Osteoblast (primary cell): ENCODE measurements around the gene KLHL8. TPM values are rescaled to one million over a fixed set of nuclear protein-coding genes. Genes with fewer than 3 reads are reported as not detected.

Source experiments
- DNase-seq: peaks from one replicate; pipeline ENCODE4 v3.0.0; 2011; ENCODE audit warnings: low spot score, mixed read lengths; ENCODE audit not compliant: insufficient read length; ENCODE audit errors: missing footprints
- H2AFZ ChIP-seq: 2 replicates; pipeline ENCODE4 v1.6.0; 2011; ENCODE audit warnings: mild to moderate bottlenecking, low read length
- H3K27ac ChIP-seq: 2 replicates; pipeline ENCODE4 v1.5.1; 2011; ENCODE audit warnings: mild to moderate bottlenecking, low read depth, low read length, moderate library complexity
- H3K27me3 ChIP-seq: 2 replicates; pipeline ENCODE4 v1.6.0; 2012; ENCODE audit warnings: mild to moderate bottlenecking, control low read depth, inconsistent platforms, low read length, moderate library complexity; ENCODE audit not compliant: insufficient read depth
- H3K36me3 ChIP-seq: 2 replicates; pipeline ENCODE4 v1.5.1; 2011; ENCODE audit warnings: mild to moderate bottlenecking, low read length, control low read depth, moderate library complexity; ENCODE audit not compliant: insufficient read depth
- H3K4me1 ChIP-seq: 2 replicates; pipeline ENCODE4 v1.5.1; 2011; ENCODE audit warnings: mild to moderate bottlenecking, low read length, control low read depth, moderate library complexity; ENCODE audit not compliant: insufficient read depth
- H3K4me2 ChIP-seq: 2 replicates; pipeline ENCODE4 v1.6.0; 2011; ENCODE audit warnings: mild to moderate bottlenecking, low read length; ENCODE audit not compliant: insufficient read depth
- H3K4me3 ChIP-seq: fragments of 200-600 bp; sonication (generic); 3 replicates; pipeline ENCODE4 v1.5.1; 2012; ENCODE audit warnings: mild to moderate bottlenecking, low read length, inconsistent platforms; ENCODE audit not compliant: insufficient read depth
- H3K79me2 ChIP-seq: 2 replicates; pipeline ENCODE4 v1.6.0; 2012; ENCODE audit warnings: mild to moderate bottlenecking, low read length, control low read depth, inconsistent platforms; ENCODE audit not compliant: insufficient read depth
- H3K9me3 ChIP-seq: 2 replicates; pipeline ENCODE4 v1.5.1; 2011; ENCODE audit warnings: low read depth, low read length, control low read depth
- H4K20me1 ChIP-seq: 2 replicates; pipeline ENCODE4 v1.6.0; 2012; ENCODE audit warnings: mild to moderate bottlenecking, low read length, control low read depth; ENCODE audit not compliant: insufficient read depth
- CTCF ChIP-seq: IDR thresholded peaks from 2 replicates; pipeline ENCODE4 v1.5.1; 2011; ENCODE audit warnings: mild to moderate bottlenecking, low read depth, low read length, moderate library complexity; ENCODE audit errors: extremely low read depth
- total RNA-seq: library from RNA; depleted of rRNA; stranded (reverse); fragments of >200 nt; gene quantifications from 2 replicates; pipeline ENCODE4 v1.2.3, GENCODE V29; 2012

Gene KLHL8
- total RNA-seq, 1 donor = 12.7 TPM

DNA sequence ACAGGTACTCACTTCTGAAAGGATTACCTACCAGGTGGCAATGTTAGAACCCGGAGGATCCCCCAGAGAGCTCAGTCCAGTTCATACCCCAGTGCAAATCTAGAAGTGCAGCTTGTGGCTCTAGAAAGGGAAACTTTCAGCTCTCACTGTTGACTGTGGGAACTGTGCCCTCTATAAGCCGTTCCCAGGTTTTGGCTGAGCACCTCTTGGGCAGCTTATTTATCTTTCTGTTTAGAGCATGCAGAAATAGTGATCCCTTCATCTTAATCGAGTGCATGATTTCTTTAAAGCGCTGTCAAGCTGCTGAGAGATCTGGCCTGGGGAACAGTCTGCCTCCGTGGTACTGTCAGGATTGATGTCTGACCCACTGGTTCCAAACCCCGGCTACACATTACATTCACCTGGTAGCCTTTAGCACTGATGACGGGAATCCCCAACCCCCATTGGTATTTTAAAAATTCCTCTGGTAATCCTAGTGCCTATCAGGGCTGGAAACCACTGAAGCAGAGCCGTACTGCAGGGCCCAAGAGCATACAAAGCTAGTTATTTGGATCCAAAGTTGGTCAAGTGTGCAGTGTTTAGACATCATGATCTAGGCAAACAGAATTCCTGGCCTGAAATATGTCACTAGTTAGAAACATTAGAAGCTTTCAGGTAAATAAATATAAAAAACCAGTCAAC, 103.2 kb downstream of the KLHL8 start:
- Histone ChIP-seq H3K27me3 (no peaks in the 10 kb centered on the region), H3K36me3 (peaks cover 10% of the 10 kb centered on the region), H3K4me2 (no peak overlapping the region), H3K27ac (no peak overlapping the region), H3K4me3 (no peak overlapping the region), H2AFZ (no peak overlapping the region), H3K79me2 (peaks cover 9% of the 10 kb centered on the region), H4K20me1 (peaks cover 3% of the 10 kb centered on the region), H3K9me3 (no peaks in the 10 kb centered on the region), H3K4me1 (peaks cover 33% of the 10 kb centered on the region)
- DNase-seq = no peak
- no peak for TF ChIP-seq CTCF

DNA sequence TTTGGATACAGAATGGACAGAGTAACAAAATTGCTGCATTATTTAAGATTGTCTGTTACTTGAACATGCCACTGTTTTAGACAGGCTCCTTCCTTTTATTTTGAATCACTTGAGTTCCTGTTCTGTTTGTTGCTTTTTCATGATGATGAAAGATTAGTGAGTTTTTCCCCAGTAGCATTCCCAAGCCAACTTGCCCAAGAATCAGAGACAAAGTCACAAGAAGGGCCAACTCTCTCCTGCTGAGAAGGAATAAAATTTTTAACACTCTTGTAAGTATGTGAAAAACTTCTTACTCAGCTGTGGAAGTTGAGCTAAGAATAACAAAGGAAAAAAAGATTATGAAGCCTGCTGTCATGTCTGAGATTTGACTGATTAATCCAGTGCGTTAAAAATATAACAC, 104.2 kb downstream of the KLHL8 start:
- Histone ChIP-seq H3K9me3 (no peaks in the 10 kb centered on the region), H3K4me3 (no peak overlapping the region), H3K27ac (no peak overlapping the region), H4K20me1 (peaks cover 2% of the 10 kb centered on the region), H3K36me3 (peaks cover 10% of the 10 kb centered on the region), H3K4me2 (no peak overlapping the region), H3K4me1 (peaks cover 24% of the 10 kb centered on the region), H3K79me2 (peaks cover 9% of the 10 kb centered on the region), H3K27me3 (no peaks in the 10 kb centered on the region), H2AFZ (no peak overlapping the region)
- no peak for TF ChIP-seq CTCF
- no peak for DNase-seq

DNA sequence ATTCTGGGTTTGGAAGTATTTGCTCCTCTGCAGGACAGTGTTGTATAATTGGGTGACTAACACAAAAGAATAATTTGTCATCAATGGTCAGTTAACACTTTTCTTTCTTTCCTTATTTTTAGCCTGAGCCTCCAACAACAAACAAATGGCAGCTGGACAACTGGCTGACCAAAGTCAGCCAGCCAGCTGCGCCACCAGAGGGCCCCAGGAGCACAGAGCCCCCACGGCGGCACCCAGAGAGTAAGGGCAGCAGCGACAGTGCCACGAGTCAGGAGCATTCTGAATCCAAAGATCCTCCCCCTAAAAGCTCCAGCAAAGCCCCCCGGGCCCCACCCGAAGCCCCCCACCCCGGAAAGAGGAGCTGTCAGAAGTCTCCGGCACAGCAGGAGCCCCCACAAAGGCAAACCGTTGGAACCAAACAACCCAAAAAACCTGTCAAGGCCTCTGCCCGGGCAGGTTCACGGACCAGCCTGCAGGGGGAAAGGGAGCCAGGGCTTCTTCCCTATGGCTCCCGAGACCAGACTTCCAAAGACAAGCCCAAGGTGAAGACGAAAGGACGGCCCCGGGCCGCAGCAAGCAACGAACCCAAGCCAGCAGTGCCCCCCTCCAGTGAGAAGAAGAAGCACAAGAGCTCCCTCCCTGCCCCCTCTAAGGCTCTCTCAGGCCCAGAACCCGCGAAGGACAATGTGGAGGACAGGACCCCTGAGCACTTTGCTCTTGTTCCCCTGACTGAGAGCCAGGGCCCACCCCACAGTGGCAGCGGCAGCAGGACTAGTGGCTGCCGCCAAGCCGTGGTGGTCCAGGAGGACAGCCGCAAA, 106.0 kb downstream of the KLHL8 start:
- no peak for TF ChIP-seq CTCF
- Histone ChIP-seq H3K27ac (no peak overlapping the region), H3K4me1 (peaks cover 11% of the 10 kb centered on the region), H4K20me1 (no peaks in the 10 kb centered on the region), H3K9me3 (no peaks in the 10 kb centered on the region), H2AFZ (no peak overlapping the region), H3K27me3 (no peaks in the 10 kb centered on the region), H3K36me3 (peaks cover 10% of the 10 kb centered on the region), H3K4me2 (no peak overlapping the region), H3K4me3 (no peak overlapping the region), H3K79me2 (no peaks in the 10 kb centered on the region)
- DNase-seq = no peak

- no peak for DNase-seq
- Histone ChIP-seq H3K27me3 (no peaks in the 10 kb centered on the region), H3K4me2 (no peak overlapping the region), H3K36me3 (peaks cover 10% of the 10 kb centered on the region), H3K79me2 (no peaks in the 10 kb centered on the region), H2AFZ (no peak overlapping the region), H3K27ac (no peak overlapping the region), H4K20me1 (no peaks in the 10 kb centered on the region), H3K4me1 (peaks cover 26% of the 10 kb centered on the region), H3K4me3 (no peak overlapping the region), H3K9me3 (no peaks in the 10 kb centered on the region)
- TF ChIP-seq CTCF = no peak
Measured at GRCh38 chr4:87112063-87112462, 108.4 kb downstream of the KLHL8 start.
